ENCODE measurements around the gene TPSB2.
"Not testable (repeated sequence)": the region's sequence is repeated elsewhere in the genome, so short reads cannot be mapped to it uniquely, and the experiment has no call there.

The TPSB2 gene

DNA sequence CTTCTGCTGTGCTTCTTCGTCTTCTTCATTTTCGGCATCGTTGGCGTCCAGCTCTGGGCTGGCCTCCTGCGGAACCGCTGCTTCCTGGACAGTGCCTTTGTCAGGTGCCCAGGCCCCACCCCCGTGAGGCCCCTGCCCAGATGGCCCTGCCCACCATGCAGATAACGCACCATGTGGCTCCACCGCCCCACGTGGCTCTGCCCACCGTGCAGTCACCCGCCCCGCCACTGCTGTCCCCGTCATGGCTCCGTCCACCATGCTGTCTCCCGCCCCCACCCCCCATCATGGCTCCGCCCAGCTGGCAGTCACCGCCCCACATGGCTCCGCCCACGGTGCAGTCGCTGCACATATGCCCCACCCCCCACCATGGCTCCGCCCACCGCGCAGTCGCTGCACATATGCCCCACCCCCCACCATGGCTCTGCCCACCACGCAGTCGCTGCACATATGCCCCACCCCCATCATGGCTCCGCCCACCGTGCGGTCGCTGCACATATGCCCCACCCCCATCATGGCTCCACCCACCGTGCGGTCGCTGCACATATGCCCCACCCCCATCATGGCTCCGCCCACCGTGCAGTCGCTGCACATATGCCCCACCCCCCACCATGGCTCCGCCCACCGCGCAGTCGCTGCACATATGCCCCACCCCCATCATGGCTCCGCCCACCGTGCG, 31.2 kb downstream of the TPSB2 start:
- DNase-seq, result not testable (repeated sequence)

DNA sequence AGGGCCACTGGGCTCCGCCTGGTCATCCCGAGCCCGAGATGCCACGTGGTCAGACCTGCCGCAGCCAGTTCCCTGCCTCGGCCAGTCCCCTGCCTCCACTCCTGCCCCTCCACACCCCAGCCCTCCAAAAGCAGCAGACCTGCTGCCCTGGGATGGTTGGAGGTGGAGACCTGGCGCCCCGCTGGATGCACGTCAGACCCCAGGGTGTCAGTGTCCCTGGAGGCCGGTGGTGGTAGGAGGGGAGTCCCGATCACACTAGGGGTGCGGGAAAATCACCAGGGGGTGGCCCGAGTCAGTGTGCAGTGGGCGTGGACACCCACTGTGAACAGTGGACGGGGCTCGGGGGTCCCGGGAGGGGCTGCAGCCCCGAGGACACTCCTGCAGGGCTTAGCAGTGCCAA, 31.8 kb downstream of the TPSB2 start:
- no peak for DNase-seq

DNA sequence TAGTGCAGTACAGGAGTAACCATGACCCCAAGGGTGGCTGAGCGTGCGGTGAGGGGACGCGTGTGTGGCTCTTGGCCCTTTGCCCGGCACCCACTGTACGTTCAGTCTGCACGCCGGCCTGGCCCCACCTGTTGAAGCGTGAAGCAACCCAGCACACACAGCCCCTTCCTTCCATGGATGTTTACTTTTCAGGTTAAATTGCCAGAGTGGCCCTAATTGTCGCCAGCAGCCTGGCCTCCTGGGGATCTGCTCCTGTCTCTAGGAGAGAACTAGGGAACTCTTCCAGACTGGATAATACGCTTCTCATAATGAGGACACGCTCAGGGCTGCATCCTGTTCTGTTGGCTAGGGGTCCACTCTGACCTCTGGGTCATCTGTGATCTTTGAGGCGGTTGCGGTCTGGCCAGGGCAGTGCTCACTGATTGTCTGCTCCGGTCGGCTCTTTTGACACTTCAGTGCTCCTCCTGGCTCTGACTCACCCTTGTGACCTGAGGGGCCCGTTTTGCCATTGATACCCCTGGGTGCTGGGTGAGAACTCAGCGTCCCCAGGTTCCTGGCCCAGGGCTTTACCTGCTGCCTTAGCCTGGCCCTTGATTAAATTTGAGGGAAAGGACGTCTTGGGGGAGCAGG, 32.6 kb downstream of the TPSB2 start:
- DNase-seq, result no peak

DNA sequence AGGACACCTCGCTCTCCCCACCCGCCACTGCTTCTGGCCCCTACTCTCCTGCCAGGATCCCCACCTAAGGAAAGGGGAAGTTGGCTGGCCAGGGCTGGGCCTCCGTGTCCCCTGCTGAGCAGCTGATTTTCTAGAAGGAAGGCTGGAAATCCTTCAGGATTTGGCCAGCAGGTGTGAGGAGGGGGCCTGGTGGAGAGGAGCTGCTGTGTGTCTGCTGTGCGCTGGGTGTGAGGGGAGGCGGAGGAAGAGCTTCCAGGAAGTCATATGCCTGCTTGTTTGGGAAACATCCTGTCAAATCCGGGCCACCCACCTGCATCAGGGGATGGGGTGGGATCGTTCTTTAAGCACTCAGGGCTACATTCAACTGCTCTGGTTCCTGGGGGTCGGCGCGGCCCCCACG, 33.5 kb downstream of the TPSB2 start:
- DNase-seq, result no peak

DNA sequence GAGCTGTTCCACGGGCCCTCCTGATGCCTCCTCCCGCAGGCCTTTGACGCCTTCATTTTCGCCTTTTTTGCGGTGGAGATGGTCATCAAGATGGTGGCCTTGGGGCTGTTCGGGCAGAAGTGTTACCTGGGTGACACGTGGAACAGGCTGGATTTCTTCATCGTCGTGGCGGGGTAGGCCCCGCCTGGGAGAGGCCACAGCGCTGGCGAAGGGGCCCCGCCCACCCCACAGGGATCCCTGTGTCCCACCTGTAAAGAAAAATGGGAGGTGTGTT, 34.7 kb downstream of the TPSB2 start:
- DNase-seq, result no peak

DNA sequence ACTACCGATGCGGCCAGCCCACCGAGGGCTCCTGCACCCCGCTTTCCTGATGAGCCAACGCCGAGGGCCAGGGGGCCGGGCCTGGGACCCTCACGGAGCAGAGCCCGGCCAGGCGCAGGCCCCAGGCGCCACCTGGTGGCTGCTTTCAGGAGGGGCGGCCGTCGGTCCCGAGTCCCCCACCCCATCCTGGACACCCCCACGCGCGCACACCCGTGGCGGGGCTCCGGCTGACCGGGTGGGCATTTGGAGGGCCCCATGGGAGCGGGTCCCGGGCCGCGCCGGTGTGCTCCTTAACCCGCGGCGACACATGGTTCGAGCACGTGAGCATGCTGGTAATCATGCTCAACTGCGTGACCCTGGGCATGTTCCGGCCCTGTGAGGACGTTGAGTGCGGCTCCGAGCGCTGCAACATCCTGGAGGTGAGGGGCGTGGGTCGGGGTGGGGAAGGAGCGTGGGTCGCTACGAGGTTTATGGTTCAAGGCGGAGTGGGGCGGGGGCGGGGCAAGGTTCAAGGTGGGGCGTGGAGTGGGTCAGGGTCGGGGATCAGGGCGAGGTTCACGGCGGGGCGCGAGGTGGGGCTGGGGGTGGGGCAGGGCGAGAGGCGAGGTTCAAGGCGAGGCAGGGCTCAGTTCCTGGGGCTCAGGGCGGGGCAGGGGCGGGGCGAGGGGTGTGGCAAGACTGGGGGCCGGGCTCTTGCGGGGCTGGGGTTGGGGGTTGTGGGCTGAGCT, 35.2 kb downstream of the TPSB2 start:
- DNase-seq, result no peak

DNA sequence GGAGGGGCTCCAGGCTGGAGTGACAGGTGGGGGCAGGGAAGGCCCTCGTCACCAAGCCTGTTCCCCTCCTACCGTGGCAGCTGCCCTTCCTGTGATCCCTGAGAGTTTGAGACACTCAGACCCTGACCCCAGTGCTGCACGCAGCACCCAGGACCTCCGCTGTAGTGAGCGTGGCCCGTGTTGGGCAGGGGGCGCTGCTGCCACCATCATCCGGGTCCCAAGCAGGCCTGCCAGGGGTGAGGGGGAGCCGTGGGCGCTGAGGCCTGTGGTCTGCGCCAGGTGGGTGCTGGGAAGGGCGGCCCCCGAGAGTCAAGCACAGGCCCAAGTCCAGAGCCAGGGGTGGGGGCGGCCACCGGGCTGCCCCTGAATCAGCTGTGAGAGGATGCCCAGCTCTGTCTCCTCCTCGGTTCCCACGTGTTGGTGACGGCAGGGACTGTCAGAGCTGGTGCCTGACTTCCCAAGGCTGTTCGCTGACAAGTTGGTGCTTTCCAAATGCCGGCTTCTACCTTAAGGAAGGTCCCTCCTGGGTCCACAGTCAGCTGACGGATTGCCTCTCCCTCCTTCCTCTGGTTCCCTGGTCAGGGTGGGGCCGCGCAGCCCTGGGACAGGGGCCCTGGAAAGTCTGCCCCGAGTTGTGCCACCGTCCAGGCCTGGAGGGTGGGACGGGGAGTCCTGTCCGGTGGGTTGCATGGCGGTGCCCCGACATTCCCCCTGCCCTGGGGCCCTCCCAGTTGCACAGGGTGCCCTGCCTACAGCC, 36.0 kb downstream of the TPSB2 start:
- DNase-seq, result no peak

DNA sequence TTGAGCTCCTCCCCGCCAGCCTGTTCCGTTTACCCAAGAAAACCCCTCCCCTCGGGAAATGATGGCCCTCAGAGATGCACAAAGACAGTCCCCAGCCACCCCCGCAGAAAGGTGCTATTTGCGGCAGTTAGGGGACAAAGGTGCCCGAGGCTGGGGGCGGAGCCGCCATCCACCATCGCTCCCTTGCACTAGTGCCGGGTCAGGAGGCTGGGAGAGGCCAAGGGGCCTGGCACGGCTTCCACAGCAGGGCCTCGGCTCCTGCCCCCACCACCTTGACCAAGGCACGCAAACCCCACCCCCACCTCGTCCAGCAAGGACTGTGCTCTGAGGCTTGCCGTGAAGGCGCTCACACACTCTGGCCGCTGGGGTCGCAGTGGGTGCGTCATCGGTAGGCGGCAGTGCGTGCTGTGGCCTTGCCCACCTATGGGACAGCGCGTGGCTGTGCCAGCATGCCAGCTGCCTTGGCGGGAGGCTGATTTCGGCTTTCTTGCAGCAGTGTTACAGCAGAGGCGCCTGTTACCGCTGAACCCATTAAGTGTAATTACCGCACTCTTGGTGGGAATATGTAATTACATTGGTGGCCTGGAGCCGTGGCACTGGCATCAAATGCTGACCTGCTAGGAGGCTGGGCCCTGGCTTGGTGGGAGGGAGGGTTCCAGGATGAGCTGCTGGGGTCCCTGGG, 36.7 kb downstream of the TPSB2 start:
- no peak for DNase-seq

DNA sequence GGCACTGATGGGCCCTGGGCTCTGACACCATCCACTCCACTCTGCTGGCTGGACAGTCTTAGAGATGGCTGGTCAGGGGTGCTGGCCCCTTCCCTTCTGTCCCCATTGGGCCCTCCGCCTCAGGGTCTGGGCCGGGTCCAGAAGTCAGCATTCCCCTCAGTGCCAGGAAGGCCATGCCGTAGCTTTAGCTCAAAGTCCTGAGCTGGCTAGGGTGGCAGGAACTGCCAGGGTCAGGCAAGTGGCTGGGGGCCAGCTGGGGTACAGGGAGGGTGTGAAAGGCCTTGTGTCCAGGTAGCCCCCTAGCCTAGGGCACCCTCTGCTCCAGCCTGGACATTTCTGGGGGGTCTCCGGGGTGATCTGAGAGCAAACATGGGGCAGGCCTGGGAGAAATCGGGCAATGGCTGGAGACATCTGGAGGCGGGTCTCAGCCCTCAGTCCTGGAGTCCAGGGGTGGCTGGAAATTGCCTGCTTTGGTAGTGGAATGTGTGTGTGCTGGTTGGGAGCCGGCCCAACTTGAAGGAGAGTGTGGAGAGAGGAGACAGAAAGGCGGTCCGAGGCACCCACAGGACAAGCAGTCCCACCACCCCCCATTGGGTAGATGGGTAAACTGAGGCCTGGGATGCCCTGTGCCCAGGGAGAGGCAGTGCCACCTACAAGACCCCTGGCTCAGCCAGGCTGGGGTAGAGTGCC, 37.5 kb downstream of the TPSB2 start:
- no peak for DNase-seq

DNA sequence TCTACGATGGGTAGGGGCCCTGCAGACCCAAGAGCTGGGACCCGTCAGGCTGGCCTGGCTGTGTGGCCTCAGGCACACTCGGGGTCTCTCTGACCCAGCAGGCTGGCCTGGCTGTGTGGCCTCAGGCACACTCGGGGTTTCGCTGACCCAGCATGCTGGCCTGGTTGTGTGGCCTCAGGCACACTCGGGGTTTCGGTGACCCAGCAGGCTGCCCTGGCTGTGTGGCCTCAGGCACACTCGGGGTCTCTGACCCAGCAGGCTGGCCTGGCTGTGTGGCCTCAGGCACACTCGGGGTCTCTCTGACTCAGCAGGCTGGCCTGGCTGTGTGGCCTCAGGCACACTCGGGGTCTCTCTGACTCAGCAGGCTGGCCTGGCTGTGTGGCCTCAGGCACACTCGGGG, 39.2 kb downstream of the TPSB2 start:
- DNase-seq, result not testable (repeated sequence)

DNA sequence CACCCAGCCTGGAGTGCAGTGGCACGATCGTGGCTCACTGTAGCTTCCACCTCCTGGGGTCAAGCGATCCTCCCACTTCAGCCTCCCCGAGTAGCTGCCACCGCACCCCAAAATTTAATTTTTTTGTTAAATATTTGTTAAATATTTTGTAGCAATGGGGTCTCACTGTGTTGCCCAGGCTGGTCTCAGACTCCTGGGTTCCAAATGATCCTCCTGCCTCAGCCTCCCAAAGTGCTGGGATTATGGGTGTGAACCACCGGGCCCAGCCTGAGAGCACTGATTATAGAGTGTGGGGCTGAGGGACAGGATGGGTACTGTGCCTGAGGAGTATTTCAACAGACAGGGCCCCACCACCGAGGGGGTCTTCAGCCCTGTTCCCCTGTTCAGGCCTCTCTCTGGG, 40.5 kb downstream of the TPSB2 start:
- DNase-seq, result no peak

DNA sequence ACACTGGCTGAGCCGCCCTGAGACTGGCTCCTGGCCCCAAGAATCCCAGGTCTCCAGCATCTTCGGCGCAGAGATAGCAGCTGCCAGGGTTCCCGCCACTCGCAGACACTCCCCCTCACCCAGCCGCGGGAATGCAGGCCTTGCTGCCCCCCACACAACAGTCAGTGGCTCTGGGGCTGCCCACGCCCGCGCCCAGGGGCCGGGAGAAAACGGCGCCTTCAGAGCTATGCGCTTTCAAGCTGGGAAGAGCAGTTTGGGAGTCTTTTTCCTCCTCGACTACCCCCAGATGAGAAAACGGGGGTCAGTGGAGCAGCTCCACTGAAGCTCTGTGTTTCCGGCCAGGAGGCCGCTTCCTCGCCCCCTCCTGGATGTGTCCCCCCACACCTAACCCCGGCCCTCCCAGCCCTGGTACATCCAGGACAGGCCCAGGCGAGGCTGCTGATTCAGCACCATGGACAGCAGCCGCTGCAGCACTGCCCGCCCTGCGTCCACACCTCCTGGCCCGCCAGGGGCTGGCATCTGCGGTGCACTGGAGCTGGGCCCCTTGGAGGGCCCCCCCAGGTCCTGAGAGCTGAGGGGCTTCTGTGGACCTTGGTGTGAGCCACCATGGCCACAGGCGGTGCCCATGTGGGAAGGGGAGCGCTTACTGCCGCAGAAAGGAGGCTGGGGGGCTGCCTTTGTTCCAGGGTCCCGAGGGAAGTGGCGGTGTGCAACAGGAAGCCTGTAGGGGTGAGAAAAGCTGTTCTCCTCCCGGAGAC, 41.4 kb downstream of the TPSB2 start:
- no peak for DNase-seq

DNA sequence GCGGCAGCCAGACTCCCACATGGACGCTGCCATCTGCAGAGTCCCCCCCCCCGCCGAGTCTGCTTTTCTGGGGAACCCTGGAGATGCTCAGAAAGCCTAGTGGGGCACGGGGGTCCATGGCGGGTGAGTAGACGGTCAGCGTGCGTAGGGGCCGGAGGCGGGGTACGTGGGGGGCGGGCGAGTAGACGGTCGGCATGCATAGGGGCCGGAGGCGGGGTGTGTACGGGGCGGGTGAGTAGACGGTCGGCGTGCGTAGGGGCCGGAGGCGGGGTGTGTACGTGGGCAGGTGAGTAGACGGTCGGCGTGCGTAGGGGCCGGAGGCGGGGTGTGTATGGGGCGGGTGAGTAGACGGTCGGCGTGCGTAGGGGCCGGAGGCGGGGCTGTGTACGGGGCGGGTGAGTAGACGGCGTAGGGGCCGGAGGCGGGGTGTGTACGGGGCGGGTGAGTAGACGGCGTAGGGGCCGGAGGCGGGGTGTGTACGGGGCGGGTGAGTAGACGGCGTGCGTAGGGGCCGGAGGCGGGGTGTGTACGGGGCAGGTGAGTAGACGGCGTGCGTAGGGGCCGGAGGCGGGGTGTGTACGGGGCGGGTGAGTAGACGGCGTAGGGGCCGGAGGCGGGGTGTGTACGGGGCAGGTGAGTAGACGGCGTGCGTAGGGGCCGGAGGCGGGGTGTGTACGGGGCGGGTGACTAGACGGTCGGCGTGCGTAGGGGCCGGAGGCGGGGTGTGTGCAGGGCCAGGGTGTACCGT, 44.4 kb downstream of the TPSB2 start:
- DNase-seq, result not testable (repeated sequence)

DNA sequence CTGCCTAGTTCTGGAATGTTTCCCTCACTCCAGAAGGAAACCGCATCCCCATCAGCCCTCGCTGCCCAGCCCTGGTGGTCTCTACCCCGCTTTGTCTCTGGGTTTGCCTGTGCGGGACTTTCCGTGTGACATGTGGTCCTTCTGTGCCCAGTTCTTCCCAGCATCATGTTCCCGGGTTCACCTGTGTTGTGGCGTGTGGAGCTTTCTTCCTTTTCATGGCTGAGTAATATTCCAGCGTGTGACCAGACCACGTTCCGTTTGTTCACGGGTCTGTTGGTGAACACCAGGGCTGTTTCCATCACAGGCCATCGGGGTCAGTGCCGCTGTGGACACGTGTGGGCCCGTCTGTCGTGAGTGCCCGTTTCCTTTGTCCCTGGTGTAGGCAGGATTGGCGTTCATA, 45.0 kb downstream of the TPSB2 start:
- no peak for DNase-seq

DNA sequence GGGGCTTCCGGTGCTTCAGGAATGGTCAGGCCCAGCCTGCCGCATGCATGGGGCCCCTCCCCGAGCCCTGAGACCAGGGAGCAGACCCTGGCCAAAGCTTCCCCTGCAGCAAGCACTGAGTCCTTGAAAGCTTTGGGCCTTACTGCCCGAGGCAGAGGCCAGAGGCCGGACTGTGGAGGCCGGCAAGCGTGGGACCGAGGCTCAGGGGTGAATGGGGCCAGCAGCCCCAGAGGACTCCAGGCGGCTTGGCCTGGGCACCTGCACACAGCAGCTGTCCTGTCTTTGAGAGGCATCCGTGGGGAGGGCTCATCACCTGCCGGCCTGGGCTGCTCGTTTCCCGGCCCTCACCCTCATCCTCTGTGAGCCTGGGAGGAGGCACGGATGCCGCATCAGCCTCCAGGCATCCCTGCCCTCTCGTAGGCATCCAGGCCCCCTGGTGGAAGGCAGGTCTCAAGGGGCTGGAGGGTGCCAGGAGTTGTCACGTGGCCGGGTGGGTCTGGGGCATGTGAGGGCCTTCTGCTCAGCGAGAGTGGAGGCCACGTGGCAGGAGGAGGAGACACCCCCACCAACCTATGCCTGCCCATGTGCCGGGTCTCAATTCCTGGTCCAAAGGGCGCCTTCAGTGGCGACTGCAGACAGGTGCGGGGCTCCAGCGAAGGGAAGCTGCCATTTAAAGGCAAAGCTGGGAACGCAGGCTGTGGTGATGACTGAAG, 45.7 kb downstream of the TPSB2 start:
- no peak for DNase-seq

DNA sequence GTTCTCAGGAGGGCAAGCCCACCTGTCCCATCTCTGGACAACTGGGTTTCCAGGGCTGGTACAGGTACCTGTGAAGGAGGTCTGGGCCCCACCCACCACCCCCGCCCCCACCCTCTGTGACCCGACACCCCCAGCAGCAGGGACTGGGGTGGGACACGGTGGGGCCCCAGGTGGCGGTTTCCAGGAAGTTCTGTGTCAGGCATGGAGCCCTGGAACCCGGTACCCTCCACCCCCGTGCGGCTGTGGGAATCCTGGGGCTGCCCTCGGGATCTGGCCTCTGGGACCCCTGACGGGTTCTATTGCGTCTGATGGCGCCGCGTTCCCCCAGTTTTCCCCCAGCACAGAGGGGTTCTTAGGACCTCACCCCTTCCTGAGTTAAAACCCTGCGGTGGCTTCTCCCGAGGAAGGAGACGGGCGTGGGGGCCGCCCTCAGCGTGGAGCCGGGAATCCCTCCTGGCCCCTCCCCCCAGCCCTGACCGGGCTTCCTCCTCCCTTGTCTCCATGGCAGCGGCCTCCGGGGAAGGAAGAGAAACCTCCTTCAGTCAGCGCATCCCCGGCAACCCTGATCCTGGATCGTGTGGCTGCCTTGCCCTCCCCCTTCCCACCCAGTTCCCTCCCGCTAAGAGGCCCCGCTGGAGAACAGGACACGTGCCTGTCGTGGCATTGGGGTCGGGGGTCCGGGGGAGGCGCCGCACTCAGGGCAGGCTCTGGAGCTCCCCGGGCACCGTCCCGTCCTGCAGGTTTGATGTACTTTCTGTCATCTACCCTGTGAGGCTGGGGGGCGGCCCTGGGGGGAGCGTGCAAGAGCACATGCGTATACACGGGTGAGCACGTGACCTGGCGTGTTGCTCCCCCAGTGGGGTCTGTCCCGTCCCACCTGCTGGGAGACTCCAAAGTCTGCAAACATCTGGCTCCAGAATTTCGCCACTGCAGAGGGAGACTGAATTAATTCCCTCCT, 46.8 kb downstream of the TPSB2 start:
- no peak for DNase-seq

DNA sequence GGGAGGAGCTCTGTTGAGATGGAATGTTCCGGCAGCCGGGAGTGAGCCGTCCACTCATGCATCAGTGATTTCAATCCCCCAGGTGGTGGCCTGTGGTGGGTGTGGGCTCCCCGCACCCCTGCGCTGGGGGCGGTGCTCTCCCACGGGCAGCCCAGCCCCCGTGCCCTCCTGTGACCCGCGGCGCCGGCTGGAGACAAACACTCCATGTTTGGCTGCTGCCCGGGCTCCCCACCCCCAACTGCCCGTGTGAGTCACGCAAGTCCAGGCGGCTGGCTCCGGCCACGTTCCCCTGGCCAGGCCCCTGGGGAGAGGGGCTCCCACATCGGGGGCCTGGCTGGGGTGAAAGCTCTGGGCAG, 47.7 kb downstream of the TPSB2 start:
- DNase-seq, result no peak

DNA sequence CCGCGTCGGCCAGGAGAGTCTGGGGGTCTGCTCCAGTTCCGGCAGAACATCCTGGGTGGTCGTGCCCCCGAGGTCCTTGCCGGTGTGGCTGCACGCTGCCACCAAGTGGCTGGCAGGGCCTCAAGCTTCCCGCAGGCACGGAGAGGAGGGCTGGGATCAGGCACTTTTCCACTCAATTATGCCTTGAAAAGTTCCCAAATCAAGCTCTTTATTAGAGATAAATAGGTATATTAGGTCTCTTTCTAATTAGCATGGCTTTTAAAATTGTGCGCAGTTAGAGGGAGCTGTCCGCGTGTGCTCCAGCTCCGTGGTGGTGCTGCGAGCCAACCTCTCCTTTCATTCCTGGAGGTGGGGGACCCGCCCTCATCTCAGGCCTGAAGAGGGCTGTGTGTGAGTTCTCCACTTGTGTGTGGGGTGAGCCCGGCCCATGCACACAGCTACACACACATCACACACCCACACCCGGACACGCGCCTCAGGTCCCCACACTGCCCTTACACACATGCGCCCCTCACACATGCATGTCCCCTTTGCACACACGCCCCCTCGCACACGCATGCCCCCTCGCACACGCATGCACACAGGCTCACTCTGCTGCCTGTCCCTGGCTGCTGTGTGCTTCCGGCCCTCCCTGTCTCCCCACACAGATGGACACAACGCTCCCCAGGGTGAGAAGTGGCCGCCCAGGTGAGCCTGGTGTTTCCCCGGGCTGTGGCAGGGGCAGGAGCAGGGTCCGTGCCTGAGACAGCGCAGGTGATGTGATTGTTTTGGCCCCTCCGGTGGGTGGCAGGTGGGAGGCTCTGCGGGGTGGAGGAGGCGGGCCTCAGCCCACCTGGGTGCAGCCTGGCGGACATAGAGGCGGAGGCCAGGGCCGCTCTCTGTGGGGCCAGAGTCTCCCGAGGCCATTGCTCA, 48.3 kb downstream of the TPSB2 start:
- no peak for DNase-seq

Measured in MV-4-11 (cell line).